GM21576 (cell line): ENCODE measurements around the gene CCDC136.
A peak's percentile ranks its signal among the peaks of the same experiment; 100 is the strongest.

ENCODE experiments used
- ATAC-seq: cut with Tn5 transposase; IDR thresholded peaks from one replicate; pipeline ENCODE4 v1.9.1; 2021; ENCODE audit warnings: mild to moderate bottlenecking, moderate library complexity; ENCODE audit not compliant: unreplicated experiment

Gene CCDC136

DNA sequence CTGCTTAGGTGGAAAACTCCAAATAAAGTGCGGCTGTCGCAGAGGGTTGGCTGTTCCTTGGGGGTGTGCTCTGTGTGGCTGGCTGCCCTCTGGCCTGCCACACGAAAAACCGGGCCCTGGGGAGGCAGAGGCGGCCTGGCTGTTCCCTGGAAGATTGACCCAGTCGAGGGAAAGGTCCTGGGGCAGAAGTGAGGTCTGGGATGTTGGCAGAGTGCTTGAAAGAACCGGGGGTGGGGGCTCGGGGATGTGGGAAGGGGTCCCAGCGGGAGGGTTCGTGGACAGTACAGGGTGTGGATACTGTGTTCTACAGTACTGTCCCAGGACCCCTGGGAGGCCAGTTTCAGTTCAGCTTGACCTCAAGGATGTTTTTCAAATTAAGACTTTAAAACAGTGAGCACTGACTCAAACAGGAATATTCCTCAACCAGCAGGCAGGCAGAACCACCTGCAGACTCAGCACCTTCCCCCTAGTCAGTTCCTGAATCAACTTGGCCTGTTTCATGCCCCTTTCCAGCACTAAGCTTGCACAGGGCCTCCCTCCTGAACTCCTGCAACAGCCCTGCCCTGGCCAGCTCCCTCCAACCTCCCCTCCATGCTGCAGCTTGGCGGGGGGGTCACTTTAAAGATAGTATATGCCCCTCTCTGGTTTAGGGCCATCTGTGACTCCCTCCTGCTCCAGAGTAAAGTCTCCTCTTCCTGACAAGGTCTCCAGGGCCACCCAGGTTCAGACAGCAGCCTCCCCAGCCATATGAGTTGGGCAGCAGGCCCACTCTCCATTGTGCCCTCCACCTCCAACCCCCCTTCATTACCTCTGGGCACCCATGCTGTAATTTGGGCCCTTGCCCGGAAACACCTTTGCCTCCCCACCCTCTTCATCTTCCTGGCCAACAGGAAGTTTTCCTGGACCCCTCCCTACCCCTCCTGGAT is 67.7 kb downstream of the CCDC136 start:
- ATAC-seq = no peak

DNA sequence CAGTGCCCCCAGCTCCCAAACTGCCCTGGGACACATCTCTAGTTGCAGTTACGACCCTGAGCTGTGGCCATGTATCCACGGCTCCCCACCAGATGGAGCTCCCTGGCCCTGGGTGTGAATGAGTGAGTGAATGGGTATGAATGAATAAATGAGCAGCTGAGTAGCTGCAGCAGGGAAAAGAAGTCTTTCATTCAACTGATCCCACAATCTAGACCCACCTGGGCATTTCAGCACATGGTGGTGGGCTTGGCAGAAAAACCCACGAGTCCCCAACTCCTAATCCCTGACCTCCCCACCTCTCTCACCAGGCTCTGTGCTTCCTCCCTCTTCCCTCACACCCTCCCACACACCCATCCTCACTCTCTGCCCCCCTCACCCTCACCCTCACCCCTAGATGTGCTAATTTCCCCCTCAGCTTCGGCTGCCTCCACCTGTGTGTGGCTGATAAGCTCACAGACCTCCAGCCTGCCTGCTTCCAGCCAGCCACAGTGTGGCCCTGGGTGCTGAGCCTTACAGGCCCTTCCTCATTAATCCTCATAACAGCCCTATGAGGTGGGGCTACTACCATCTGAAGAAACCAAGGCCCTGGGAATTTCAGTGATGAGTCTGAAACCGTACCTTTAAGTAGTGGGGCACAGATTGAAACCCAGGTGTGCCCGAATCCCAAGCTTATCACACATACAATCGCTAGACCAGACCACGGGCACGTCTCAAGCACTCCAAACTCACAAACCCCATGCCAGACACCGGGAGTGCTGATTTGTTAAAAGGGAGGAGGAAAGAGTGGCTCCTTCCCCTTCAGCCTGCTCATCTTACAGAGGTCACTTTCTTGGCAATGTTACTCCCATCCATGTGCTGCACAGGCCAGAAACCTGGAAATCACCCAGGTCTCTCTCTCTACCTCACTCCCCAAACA is 68.6 kb downstream of the CCDC136 start:
- no peak for ATAC-seq

DNA sequence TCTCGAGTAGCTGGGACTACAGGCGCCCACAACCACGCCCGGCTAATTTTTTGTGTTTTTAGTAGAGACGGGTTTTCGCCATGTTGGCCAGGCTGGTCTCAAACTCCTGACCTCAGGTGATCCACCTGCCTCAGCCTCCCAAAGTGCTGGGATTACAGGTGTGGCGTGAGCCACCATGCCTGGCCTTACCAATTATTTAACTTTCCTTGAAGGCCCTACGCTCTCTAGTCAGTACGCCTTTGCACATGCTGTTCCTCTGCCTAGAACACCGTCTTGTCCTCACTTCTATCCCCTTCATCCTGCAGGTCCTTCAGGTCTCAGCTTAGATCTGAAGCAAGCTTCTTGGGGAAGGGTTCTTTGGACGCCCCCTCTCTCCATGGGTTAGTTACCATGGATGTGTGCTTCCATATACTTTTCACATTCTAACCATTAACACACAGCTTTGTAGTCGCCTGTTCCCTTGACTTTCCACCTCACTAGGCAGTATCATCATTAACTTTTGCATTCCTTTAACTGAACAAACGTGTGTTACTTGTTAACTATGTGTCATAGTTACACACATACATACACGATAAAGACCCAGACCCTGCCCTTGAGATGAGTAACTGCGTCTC is 70.3 kb downstream of the CCDC136 start:
- ATAC-seq = no peak

DNA sequence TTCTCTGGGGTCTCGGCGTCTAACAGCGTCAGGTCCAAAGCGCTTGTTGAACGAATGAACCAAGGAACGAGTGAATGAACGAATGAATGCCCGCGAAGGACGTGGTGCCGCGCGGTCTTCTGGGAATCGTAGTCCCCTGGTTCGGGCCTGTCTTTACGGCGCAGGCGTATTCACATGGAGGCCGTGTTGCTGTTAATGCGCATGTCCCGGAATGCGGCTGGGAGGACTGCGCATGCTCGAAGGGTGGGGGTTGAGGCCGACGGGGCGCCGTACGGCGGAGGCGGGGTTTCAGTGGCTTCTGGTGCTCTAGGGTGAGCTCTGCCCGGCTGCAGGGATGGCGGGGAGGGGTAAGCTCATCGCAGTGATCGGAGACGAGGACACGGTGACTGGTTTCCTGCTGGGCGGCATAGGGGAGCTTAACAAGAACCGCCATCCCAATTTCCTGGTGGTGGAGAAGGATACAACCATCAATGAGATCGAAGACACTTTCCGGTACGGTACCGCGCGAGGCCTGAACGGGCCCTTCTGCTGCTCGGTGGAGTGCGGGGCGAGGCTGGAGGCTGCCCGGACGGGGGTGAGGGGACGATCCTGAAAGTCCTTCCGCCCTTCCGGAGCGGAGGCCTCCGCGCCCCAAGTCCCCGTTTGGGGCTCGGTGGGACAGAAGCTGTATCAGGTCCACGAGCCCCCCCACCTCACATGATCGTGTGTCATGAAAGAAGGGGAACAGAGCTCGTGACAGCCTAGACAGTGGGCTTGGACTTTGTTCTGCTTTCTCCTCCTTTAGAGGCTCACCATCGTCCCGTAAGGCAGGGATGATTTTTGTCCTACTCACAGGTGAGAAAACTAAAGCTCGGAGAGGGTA is 71.0 kb downstream of the CCDC136 start, which contains the start of gene ATP6V1F:
Gene ATP6V1F (plus strand): TSS at position 286 of the 862 bp plus-strand sequence. CDS start 49 bp downstream, at position 335.
- ATAC-seq = peak; percentile 87

DNA sequence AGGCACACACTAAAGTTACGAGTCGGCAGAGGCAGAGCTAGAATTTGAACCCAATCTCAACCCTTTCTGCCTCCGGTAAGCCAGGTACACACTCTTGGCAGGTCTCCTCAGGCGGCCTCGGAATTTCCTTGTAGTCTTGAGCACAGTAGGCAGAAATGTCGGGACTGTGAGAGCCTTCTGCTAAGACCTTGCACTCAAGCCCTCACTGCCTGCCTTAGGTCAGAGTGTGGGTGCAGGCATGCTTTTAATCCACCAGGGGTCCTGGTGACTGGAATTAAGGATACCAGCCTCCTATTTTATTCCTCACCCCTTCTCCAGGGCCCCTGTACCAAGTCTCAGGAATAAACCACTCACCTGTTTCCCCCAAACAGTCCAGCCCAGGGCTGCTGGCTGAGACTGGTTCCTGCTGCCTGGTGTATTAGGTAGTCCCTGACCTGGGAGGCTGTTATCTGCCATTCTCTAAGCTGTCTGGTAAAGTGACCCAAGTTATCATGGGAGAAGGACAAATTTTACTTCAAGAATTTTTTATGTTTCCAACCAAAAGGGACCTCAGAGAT is 71.7 kb downstream of the CCDC136 start:
- ATAC-seq = peak; percentile 26

DNA sequence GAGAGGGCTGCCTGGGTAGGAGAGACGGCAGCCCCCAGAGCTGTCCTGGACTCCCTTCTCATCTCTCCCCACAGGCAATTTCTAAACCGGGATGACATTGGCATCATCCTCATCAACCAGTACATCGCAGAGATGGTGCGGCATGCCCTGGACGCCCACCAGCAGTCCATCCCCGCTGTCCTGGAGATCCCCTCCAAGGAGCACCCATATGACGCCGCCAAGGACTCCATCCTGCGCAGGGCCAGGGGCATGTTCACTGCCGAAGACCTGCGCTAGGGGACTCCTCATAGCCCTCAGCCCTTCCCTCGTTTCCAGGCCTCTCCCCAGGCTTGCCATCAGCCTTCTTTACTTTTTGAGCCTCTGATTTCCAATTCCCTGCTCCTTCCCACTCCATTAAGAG is 73.5 kb downstream of the CCDC136 start:
- ATAC-seq = no peak

DNA sequence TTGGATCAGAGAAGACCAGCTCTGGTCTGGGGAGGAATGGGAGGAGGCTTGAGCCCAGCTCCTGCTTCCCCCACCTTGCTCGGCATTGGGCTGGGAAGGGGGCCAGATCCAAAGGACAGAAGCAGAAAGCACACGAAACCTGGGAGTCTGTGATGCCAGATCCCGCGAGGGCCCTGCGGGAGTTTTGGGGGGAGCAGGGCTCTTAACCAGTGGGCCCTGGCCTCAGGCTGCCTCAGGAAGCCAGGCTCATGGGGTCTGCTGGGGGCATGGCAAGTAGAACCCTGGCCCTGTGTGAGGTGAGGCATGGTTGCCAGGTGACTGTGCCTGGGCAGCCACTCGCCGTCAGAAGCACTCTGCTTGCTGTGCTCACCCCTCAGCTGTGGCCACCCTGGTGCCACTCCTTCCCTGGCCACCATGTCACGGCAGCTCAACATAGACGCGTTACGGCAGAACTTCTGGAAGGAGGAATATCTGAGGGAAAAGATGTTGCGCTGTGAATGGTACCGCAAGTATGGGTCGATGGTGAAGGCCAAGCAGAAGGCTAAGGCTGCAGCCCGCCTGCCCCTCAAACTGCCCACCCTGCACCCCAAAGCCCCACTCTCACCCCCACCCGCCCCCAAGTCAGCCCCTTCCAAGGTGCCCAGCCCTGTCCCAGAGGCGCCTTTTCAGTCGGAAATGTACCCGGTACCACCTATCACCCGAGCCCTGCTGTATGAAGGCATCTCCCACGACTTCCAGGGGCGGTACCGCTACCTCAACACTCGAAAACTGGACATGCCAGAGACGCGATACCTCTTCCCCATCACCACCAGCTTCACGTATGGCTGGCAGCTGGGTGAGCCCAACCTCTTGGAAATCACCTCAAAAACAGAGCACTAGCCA is 74.5 kb downstream of the CCDC136 start:
- ATAC-seq = no peak

DNA sequence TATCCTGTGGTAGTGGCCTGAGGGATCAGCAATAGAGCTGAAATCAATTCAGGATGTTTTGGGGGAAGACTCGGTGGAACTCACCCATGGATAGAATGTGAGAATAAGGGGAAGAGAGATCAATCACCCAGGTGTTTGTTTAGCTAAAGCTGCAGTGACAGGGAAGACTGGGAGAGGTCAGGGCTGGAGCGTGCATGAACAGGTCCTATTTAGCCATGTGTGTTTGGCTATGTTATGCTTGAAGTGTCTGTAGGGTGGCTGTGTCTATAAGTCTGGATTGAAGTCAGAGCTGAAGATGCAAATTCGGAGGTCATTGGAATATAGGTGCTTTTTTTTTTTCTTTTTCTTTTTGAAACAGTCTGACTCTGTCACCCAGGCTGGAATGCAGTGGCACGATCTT is 75.5 kb downstream of the CCDC136 start:
- no peak for ATAC-seq

DNA sequence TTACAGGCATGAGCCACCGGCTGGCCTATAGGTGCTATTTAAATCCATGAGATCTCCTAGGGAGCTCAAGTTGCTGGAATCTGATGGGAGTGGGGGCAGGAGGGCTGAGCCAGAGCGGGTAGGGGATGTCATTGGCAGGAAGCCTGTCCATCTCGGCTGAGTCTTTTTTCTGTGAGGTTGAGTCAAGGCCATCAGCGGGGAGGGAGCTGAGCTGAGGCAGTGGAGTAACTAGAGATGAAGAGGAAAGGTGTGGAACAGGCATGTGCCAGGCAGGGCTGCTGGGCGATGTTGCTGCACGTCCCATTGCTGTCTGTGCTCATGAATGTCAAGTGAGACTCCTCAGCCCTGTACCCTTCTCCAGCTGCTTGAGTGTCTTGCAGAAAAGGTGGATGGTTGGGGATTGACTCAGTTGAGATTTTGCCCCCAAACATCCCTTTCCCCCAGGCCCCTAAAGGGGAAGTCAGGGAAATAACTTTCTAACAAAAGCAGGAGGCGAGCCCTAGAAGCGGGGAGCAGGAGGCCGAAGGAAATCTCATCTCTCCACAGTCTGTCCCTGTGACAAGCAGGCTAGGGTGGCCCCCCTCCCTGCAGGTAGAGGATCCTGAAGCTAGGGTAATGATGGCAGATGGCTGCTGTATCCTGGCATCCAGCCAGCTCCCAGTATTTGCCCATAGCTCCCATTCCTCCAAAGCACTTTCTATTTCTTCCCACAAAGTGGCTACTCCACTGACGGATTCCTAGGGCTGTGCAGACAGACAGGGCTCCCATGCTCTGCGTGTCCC is 76.3 kb downstream of the CCDC136 start:
- no peak for ATAC-seq

DNA sequence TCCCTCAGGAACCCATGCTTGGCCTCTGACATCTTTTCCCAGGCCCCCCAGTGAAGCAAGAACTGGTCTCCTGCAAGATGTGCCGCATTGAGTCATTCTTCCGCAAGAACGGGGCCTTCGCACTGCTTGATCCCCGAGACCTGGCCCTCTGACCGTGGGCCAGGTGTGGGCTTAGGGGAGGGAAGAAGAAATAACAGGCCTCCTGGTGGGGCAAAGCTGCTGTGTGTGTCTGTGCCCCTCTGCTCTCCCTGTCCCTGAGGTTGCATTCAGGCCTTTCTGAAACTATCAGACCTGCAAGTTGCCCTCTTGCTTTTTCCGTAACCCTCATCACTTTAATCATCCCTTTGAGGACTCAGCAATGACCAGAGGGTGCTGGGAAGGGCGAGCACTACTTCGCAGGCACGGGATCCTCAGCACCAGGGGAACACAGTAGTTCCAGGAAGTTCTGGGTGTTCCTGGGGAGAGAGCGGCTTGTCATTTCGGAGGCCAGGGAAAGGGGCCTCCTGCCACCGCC is 76.9 kb downstream of the CCDC136 start:
- no peak for ATAC-seq

DNA sequence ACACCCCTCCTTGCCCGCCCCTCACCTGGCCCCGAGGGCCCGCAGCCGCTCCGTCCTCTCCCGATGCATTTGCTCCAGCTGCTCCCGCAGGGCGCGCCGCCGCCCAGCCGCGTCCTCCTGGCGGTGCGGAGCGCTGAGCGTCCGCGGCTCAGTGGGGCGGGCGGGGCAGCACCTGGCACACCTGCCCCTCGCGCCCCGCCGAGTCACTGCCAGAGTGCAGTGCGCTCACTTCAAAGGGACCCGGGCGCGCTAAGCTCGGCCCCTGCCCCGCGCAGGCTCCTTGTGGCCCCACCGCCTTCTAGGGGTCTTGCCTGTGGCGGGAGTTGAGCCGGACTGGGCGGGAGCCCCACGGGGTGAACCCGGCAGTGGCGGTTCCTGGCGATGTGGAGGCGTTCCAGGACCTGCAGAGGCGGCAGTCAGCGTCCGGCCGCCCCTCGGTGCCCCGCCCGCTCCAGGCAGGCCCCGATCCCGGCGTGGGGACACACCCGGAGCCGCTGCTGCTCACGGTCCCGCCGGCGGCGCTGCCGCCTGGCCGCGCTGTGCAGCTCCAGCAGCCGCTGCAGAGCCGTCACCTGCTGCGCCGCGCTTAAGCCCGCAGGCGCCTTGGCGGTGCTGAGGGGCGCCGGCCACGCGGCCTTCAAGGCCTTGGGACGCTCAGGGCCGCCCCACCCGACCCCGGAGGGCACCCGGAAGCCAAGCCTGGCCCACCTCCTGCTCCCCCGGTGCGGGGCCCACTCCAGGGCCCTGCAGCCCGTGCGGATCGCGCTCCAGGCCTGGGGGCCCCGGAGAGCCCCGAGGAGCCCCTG is 77.6 kb downstream of the CCDC136 start:
- ATAC-seq = peak; percentile 61

DNA sequence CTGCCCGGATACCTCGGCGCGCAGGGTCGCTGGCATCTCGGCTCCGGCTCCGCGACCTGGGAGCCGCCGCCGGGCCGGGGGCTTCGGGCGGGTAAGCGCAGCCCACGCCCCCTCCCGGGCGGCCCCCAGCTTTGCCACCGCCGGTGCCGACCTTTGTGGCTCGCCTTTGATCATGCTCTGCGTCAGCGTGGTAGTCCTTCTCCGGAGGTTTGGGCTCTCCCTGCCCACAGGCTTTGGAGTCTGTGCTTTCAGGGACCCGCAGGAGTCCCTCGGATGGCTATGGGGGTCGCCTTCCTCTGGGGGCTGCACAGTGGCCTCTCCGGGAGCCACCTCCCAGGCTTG is 78.1 kb downstream of the CCDC136 start:
- ATAC-seq = no peak

DNA sequence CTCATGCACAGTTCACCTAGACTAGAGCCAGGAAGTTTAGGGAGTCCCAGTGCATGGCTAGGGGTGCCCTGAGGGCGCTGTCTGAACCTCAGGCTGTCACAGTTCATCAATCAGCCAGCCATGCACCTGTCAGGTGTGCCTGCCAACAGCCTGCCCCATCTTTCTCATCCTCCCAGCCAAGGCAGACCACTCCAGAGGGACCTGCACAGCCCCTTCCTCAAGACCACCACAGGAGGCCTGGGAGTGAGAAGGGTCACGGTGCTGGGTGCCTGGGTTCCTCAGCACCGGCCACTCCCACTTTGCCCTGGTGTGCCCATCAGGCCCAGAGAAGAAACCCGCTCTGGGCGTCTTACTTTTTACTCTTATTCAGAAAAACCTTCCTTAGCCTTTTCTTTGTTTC is 79.3 kb downstream of the CCDC136 start:
- ATAC-seq = no peak
